HFFc6 (cell line): ENCODE data around the gene TRPV2. TPM values are rescaled to one million over a fixed set of nuclear protein-coding genes. Genes with fewer than 3 reads are reported as not detected.

ENCODE experiments used
- DNase-seq: peaks from one replicate; pipeline ENCODE4 v3.0.0-alpha.2; 2018
- H3K27ac Mint-ChIP-seq: 2 replicates; pipeline ENCODE4 v1.8.0; 2020; ENCODE audit warnings: mild to moderate bottlenecking, mixed read lengths
- H3K27me3 Mint-ChIP-seq: 2 replicates; pipeline ENCODE4 v1.8.0; 2021; ENCODE audit warnings: mild to moderate bottlenecking, moderate library complexity, mixed read lengths; ENCODE audit not compliant: insufficient read depth
- H3K36me3 Mint-ChIP-seq: 2 replicates; pipeline ENCODE4 v1.8.0; 2021; ENCODE audit warnings: low read depth, mixed read lengths
- H3K4me1 Mint-ChIP-seq: 2 replicates; pipeline ENCODE4 v1.8.0; 2020; ENCODE audit warnings: low read depth, mixed read lengths
- H3K4me3 Mint-ChIP-seq: 2 replicates; pipeline ENCODE4 v1.8.0; 2020; ENCODE audit warnings: mild to moderate bottlenecking, moderate library complexity, mixed read lengths
- H3K9me3 Mint-ChIP-seq: 2 replicates; pipeline ENCODE4 v1.8.0; 2020; ENCODE audit warnings: mild to moderate bottlenecking, mixed read lengths
- total RNA-seq, 6 experiments: library from RNA; stranded (reverse); fragmentation: NEBNext Ultra II Directional; extraction: Animal tissue kit (Norgen Biotek cat#: 25700); gene quantifications; 2 replicates in 1 of 6; 3 replicates in 5 of 6; pipeline ENCODE4 v1.2.3, GENCODE V29; 2021
- TF ChIP-seq, protein P1 (sequence below): fragments of 200-600 bp; sonication (generic); IDR thresholded peaks from 2 replicates; pipeline ENCODE4 v1.5.0; 2021; ENCODE audit warnings: antibody characterized with exemption, mild to moderate bottlenecking

TRPV2 gene
- total RNA-seq, 6 experiments from 2014 or later, result 2.9 to 19.5 (median 18.1) TPM

DNA sequence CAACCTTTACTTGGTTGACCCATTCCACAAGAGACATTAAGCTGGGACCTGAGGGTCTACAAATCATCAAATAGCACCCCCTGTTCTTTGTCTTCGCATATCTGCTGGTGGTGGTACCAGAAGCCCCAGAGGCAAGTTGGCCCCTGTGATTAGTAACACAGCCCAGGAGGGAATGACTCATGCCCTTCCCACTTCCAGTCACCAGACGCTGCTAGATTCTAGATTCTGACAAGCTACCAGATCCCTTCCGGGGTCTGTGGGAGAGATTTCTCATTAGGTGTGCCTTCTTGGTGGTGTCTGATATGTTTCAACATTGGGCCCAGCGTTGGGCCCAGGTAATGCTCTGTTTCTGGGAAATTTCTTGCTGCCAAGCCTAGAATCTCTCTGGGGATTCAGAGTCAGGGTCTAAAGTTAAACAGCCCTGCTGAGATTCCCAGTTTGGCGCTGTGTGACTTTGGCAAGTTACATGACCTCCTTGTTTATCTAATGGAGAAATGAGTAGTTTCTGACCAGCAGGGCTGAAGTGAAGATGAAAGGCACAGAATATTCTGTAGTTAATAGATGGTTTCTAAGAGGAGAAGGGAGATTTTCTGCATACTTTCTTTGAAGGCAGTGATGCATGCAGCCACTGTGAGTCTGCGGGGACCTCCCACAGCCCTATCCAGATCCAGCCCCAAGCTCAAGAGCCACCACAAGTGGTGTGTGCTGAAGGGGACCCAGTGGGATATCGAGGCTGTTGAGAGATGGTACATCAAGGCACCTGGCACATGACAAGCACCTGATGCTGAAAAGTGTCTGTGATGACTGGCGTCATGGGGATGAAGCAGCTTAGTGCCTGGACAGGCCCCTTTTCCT, 3.9 kb downstream of the TRPV2 start:
- Mint-ChIP-seq H3K4me3 (peak overlapping the region; percentile 75), H3K27ac (peak overlapping the region; percentile 92), H3K27me3 (no peaks in the 10 kb centered on the region), H3K4me1 (peaks cover 33% of the 10 kb centered on the region), H3K36me3 (no peaks in the 10 kb centered on the region), H3K9me3 (no peaks in the 10 kb centered on the region)
- TF ChIP-seq, protein P1, sequence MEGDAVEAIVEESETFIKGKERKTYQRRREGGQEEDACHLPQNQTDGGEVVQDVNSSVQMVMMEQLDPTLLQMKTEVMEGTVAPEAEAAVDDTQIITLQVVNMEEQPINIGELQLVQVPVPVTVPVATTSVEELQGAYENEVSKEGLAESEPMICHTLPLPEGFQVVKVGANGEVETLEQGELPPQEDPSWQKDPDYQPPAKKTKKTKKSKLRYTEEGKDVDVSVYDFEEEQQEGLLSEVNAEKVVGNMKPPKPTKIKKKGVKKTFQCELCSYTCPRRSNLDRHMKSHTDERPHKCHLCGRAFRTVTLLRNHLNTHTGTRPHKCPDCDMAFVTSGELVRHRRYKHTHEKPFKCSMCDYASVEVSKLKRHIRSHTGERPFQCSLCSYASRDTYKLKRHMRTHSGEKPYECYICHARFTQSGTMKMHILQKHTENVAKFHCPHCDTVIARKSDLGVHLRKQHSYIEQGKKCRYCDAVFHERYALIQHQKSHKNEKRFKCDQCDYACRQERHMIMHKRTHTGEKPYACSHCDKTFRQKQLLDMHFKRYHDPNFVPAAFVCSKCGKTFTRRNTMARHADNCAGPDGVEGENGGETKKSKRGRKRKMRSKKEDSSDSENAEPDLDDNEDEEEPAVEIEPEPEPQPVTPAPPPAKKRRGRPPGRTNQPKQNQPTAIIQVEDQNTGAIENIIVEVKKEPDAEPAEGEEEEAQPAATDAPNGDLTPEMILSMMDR, result no peak
- DNase-seq, result peak; percentile 82

DNA sequence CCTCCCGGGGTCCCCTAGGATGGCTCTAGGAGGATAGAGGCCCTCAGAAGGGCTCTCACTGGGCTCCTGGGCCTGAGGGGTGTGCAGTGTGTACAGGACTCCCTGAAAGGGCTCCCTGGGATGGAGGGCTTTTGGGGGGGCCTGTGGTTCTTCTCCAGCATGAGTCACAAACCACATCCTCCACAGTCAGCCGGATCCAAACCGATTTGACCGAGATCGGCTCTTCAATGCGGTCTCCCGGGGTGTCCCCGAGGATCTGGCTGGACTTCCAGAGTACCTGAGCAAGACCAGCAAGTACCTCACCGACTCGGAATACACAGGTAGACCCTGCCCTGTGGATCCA, 4.5 kb downstream of the TRPV2 start:
- H3K27me3 Mint-ChIP-seq, result no peaks in the 10 kb centered on the region
- peak overlapping the region; percentile 92 for H3K27ac Mint-ChIP-seq
- no peak for DNase-seq
- no peaks in the 10 kb centered on the region for H3K9me3 Mint-ChIP-seq
- H3K36me3 Mint-ChIP-seq, result no peaks in the 10 kb centered on the region
- peak overlapping the region; percentile 75; the same call in 1 of the 2 replicates for H3K4me3 Mint-ChIP-seq
- H3K4me1 Mint-ChIP-seq, result peaks cover 33% of the 10 kb centered on the region
- TF ChIP-seq, protein P1, result no peak

DNA sequence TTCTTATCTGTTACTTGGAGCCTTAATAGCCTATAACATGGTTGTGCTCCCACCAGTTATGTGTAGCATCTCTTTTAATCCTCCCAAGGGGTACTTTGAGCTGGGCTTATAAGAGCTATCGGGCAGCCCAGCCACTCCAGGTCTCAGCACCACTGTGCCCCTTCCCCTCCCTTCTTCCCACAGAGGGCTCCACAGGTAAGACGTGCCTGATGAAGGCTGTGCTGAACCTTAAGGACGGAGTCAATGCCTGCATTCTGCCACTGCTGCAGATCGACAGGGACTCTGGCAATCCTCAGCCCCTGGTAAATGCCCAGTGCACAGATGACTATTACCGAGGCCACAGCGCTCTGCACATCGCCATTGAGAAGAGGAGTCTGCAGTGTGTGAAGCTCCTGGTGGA, 7.0 kb downstream of the TRPV2 start:
- TF ChIP-seq, protein P1, result no peak
- Mint-ChIP-seq H3K4me1 (peaks cover 33% of the 10 kb centered on the region), H3K27me3 (peaks cover 2% of the 10 kb centered on the region; the same call in 1 of the 2 replicates), H3K36me3 (no peaks in the 10 kb centered on the region), H3K4me3 (no peak overlapping the region), H3K27ac (no peak overlapping the region), H3K9me3 (no peaks in the 10 kb centered on the region)
- no peak for DNase-seq

DNA sequence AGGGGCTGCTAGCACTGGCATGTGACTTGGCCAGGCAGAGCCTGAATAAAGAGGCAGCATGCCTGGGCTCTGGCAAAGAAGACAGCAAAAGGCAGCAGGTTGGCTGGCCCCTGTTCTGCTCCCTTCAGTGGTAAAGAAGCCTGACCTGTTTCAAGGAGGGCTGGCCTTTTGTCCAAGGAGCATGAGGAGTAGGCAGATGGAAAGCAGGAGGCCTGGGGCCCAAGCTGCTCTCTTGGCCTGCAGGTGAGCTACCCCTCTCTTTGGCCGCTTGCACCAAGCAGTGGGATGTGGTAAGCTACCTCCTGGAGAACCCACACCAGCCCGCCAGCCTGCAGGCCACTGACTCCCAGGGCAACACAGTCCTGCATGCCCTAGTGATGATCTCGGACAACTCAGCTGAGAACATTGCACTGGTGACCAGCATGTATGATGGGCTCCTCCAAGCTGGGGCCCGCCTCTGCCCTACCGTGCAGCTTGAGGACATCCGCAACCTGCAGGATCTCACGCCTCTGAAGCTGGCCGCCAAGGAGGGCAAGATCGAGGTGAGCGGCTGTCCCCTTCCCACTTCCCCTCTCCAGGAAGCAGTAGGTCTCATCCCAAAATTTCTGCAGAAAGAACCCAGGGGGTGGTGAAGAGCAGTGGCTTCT, 8.0 kb downstream of the TRPV2 start:
- no peak for DNase-seq
- Mint-ChIP-seq H3K4me3 (no peak overlapping the region), H3K36me3 (no peaks in the 10 kb centered on the region), H3K4me1 (peaks cover 26% of the 10 kb centered on the region), H3K9me3 (no peaks in the 10 kb centered on the region), H3K27me3 (peaks cover 2% of the 10 kb centered on the region; the same call in 1 of the 2 replicates), H3K27ac (no peak overlapping the region)
- TF ChIP-seq, protein P1, result no peak

DNA sequence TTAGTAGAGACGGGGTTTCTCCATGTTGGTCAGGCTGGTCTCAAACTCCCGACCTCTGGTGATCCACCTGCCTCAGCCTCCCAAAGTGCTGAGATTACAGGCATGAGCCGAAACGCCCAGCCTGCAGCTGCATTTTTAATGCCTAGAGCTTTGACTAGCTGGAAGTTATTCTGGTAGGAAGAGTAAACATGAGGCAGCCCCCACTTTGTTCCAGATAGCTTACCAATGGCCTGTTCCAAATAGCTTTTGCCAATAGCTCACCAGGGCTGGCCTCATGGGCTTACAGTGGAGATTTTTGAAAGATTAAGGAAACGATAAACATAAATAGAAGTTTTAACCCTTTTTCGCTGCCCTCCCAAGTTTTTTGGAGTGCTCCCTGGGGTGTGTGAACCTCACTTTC, 9.8 kb downstream of the TRPV2 start:
- Mint-ChIP-seq H3K9me3 (no peaks in the 10 kb centered on the region), H3K4me1 (peaks cover 8% of the 10 kb centered on the region; the same call in 1 of the 2 replicates), H3K4me3 (no peak overlapping the region), H3K36me3 (no peaks in the 10 kb centered on the region), H3K27me3 (peaks cover 2% of the 10 kb centered on the region; the same call in 1 of the 2 replicates), H3K27ac (no peak overlapping the region)
- DNase-seq, result no peak
- TF ChIP-seq, protein P1, result no peak
